ENCODE measurements around the gene STIP1.

- no peak for TF ChIP-seq POLR2AphosphoS5 (IDR thresholded peaks at IDR 0.05)
- TF ChIP-seq, protein P1, sequence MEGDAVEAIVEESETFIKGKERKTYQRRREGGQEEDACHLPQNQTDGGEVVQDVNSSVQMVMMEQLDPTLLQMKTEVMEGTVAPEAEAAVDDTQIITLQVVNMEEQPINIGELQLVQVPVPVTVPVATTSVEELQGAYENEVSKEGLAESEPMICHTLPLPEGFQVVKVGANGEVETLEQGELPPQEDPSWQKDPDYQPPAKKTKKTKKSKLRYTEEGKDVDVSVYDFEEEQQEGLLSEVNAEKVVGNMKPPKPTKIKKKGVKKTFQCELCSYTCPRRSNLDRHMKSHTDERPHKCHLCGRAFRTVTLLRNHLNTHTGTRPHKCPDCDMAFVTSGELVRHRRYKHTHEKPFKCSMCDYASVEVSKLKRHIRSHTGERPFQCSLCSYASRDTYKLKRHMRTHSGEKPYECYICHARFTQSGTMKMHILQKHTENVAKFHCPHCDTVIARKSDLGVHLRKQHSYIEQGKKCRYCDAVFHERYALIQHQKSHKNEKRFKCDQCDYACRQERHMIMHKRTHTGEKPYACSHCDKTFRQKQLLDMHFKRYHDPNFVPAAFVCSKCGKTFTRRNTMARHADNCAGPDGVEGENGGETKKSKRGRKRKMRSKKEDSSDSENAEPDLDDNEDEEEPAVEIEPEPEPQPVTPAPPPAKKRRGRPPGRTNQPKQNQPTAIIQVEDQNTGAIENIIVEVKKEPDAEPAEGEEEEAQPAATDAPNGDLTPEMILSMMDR (IDR thresholded peaks at IDR 0.05), result peak; percentile 84 to 98 (median 90)
- TF ChIP-seq POLR2A (IDR thresholded peaks at IDR 0.05), result peak; percentile 69
Observed at GRCh38 chr11:64251016-64251752, 65.2 kb downstream of the STIP1 start, which contains the start of gene PLCB3.
